Measurements from ENCODE around the gene C1QTNF2.

DNA sequence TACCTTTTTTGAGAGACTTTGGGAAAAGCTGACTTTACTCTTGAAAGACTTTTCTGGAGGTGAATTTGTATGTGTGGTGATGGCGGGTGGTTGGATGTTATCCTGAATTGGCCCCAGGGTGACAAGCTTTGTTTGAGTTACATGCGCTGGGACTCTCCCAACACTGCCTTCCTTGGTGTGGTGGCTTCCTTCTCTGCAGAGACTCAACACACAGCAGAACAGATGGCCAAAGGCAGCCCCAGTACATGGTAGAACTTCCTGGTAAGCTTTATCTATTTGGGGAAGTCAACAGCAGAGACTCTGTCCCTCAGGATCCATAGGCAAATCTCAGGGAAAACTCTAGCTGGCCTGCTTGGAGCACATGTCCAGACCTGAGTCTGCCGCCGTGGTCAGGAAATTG, 18.1 kb downstream of the C1QTNF2 start:
- TF ChIP-seq, protein P1, sequence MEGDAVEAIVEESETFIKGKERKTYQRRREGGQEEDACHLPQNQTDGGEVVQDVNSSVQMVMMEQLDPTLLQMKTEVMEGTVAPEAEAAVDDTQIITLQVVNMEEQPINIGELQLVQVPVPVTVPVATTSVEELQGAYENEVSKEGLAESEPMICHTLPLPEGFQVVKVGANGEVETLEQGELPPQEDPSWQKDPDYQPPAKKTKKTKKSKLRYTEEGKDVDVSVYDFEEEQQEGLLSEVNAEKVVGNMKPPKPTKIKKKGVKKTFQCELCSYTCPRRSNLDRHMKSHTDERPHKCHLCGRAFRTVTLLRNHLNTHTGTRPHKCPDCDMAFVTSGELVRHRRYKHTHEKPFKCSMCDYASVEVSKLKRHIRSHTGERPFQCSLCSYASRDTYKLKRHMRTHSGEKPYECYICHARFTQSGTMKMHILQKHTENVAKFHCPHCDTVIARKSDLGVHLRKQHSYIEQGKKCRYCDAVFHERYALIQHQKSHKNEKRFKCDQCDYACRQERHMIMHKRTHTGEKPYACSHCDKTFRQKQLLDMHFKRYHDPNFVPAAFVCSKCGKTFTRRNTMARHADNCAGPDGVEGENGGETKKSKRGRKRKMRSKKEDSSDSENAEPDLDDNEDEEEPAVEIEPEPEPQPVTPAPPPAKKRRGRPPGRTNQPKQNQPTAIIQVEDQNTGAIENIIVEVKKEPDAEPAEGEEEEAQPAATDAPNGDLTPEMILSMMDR (conservative IDR thresholded peaks at IDR 0.05): no peak
- TF ChIP-seq EZH2 (IDR thresholded peaks at IDR 0.05; ENCODE audit: low read depth): no peak
